AG09319 (cell line): ENCODE results near the gene POLR3H.

Experiments
- DNase-seq: peaks from one replicate; pipeline ENCODE4 v3.0.0-alpha.2; 2010; ENCODE audit warnings: low read depth; ENCODE audit errors: extremely low read depth
- CTCF ChIP-seq: IDR thresholded peaks from 2 replicates; pipeline ENCODE4 v1.5.1; 2011; ENCODE audit warnings: low read depth, mild to moderate bottlenecking, inconsistent platforms, low read length, moderate library complexity

Gene POLR3H

GRCh38 chr22:41526830-41527799, 17.2 kb downstream of the POLR3H start:
- DNase-seq, result no peak
- peak; percentile 88 for TF ChIP-seq CTCF

- DNase-seq, result no peak
- TF ChIP-seq CTCF, result no peak
These were observed 17.9 kb downstream of the POLR3H start for GRCh38 chr22:41526226-41526829.

- no peak for DNase-seq
- TF ChIP-seq CTCF, result no peak
These were observed 18.6 kb downstream of the POLR3H start for GRCh38 chr22:41525450-41526225.

DNA sequence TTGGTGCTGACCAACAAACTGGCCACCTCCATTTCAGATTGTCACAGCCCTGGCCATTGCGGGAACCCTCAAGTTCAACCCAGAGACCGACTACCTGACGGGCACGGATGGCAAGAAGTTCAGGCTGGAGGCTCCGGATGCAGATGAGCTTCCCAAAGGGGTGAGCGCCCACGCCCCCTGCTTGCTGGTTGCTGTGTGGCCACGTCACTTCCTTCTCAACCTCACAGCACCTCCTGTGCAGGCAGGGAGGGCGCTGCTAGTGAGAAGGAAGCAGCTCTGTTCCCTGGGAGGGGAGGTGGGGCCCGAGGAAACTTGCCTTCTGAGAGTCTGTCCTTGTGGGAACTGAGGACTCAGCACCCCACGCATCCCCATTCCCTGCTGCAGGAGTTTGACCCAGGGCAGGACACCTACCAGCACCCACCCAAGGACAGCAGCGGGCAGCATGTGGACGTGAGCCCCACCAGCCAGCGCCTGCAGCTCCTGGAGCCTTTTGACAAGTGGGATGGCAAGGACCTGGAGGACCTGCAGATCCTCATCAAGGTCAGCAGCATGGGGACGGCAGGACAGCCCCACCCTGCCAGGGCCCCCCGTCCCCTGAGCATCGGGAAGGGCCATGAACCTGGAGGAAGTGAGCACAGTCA, 19.3 kb downstream of the POLR3H start:
- DNase-seq, result no peak
- no peak; the same call in 1 of the 2 replicates for TF ChIP-seq CTCF

GRCh38 chr22:41524251-41524661, 20.0 kb downstream of the POLR3H start:
- TF ChIP-seq CTCF, result no peak
- peak; percentile 23 for DNase-seq

DNA sequence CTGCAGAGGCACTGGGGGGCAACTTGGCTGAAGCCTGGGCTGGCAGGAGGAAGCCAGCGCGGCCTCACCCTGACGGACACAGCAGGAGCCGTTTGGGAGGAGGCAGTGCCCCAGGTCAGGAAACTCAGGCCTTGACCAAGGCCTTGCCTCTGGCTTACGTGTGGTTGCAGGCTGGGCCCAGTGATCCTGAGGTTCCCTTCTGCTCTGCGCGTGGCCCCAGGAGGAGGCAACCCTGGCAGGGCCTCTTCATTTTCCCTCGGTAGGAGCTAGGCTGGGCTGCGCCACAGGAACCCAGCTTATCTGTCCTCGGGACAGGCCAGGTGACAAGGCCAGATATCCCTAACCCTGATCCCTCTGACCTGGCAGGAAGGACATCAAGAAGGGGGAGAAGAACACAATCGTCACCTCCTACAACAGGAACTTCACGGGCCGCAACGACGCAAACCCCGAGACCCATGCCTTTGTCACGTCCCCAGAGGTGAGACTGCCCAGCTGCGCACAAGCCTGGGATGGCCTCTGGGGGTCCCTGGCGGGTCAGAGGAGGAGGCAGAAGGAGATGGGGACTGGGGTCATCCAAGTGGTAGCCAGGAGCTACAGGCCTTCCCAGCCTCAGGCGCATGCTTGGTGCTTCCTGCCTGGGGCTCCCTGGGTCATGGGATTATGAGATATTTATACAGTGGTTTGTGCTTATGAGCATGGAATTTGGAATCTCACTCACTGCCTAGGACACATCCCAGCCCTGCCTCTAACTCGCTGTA, 20.6 kb downstream of the POLR3H start:
- DNase-seq, result peak; percentile 45
- TF ChIP-seq CTCF, result no peak; the same call in 1 of the 2 replicates
